Stimulated activated naive CD8-positive, alpha-beta T cell treated with anti-CD3 and anti-CD28 coated beads, Interleukin-15, amount 100 ng/mL, for 72 hours (primary cell): ENCODE measurements around the gene CNNM4.

Source experiments
- ATAC-seq: fragments of 150-1000 bp; cut with Tn5 transposase; 2 replicates; pipeline ENCODE4 v1.10.0; 2021; ENCODE audit warnings: mild to moderate bottlenecking, moderate library complexity
- DNase-seq, 2 donors: peaks; one replicate each; pipeline ENCODE4 v3.0.0; 2021 to 2022
- H3K27ac Mint-ChIP-seq, 2 donors: one replicate each; pipeline ENCODE4 v1.8.0; 2022; ENCODE audit warnings: mild to moderate bottlenecking in 2 of 2, mixed read lengths in 2 of 2, moderate library complexity in 2 of 2
- H3K27me3 Mint-ChIP-seq: one replicate; pipeline ENCODE4 v1.8.0; 2022; ENCODE audit warnings: mixed read lengths
- H3K4me1 Mint-ChIP-seq: one replicate; pipeline ENCODE4 v1.8.0; 2022; ENCODE audit warnings: mild to moderate bottlenecking, mixed read lengths
- H3K4me3 Mint-ChIP-seq, 2 donors: one replicate each; pipeline ENCODE4 v1.8.0; 2022; ENCODE audit warnings: mild to moderate bottlenecking in 2 of 2, mixed read lengths in 2 of 2, moderate library complexity in 1 of 2
- H3K9me3 Mint-ChIP-seq, 2 donors: one replicate each; pipeline ENCODE4 v1.8.0; 2022; ENCODE audit warnings: mixed read lengths in 2 of 2

The CNNM4 gene

DNA sequence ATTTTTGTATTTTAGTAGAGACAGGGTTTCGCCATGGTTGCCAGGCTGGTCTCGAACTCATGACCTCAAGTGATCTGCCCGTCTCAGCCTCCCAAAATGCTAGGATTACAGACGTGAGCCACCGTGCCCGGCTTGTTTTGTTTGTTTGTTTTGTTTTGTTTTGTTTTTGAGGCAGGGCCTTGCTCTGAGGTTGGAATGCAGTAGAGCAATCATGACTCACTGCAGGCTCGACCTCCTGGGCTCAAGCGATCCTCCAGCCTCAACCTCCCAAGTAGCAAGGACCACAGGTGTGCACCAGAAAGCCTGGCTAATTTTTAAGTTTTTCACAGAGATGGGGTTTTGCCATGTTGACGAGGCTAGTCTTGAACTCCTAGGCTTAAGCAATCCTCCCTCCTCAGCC is 8.9 kb upstream of the CNNM4 start:
- H3K9me3 Mint-ChIP-seq = no peaks in the 10 kb centered on the region
- H3K27me3 Mint-ChIP-seq = no peaks in the 10 kb centered on the region
- H3K4me3 Mint-ChIP-seq = no peak overlapping the region
- ATAC-seq = no peak
- H3K4me1 Mint-ChIP-seq = no peaks in the 10 kb centered on the region
- no peak for DNase-seq
- H3K27ac Mint-ChIP-seq = no peak overlapping the region

DNA sequence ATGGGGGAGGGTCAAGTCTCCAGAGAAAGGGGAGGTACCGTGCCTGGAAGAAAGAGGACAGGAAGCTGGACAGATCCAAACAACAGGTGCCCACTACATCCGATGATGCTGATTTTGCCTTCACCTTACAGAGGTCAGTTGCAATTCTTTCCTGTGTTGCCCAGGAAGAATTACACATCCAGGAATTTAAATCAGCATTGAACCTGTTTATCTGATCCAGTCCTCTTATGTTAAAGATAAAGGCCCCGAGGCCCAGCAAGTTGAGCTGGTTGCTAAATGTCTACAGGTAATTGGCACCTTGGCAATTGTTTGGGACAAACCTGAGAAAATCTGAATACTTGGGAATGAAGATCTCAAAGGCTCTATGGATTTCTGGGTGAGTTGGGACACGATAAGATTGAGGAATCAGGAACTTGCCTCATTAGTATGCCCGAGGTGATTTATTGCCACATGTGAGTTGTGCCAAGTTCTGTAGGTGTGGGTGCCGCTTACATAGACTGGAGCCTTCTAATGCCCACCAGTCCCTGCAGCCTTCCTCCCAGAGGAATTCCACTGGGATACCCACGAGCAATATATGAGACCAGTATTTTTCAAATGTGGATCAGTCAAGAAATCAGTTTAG is 6.9 kb upstream of the CNNM4 start:
- Mint-ChIP-seq H3K9me3 (no peaks in the 10 kb centered on the region), H3K4me1 (no peaks in the 10 kb centered on the region), H3K4me3 (no peak overlapping the region), H3K27me3 (no peaks in the 10 kb centered on the region), H3K27ac (no peak overlapping the region)
- no peak for DNase-seq
- no peak for ATAC-seq

DNA sequence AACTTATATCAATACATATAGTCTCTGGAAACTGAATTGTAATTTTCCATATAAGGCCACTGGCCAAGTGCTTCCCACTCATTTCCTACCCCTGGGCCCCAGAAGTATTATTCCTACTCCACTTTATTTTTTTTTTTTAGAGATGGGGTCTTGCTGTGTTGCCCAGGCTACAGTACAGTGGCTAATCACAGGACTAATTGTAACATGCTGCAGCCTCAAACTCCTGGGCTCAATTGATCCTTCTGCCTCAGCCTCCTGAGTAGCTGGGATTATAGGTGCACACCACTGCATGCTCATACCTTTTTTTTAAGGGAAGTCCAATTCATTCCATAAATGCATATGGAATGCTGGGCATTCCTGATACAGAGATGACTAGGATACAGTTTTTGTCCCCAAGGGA is 6.4 kb upstream of the CNNM4 start:
- no peak overlapping the region for H3K4me3 Mint-ChIP-seq
- no peak for ATAC-seq
- peaks cover 4% of the 10 kb centered on the region for H3K4me1 Mint-ChIP-seq

DNA sequence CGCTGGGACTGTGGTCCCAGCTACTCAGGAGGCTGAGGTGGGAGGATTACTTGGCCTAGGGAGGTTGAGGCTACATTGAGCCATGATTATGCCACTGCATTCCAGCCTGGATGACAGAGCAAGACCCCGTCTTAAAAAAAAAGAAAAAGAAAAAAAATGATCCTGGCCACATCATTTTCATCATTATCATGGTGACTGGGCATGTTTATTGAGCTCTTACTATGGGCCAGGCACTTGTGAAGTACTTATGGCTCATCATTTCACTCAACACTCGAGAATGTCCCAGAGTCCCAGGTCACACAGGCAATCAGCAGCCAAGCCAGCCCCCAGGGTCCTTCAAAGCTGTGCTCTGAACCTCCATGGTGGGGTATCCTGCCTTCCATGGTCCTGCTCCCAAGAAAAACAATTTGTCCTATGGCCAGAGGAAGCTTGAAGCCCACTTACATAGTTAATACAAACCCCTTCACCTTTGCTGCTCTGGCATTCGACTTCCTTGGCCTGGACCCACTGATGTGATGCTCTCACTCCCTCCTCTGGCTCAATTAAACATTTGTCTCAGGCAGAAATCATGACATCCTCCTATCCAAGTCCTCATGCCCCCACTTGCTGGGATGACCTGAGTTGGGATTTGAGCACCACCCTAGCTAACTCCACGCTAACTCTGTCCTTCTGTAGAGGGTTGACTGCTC is 3.8 kb upstream of the CNNM4 start:
- H3K4me3 Mint-ChIP-seq = no peak overlapping the region
- DNase-seq (no peak), ATAC-seq (no peak)
- no peak overlapping the region for H3K27ac Mint-ChIP-seq
- peaks cover 25% of the 10 kb centered on the region for H3K4me1 Mint-ChIP-seq
- no peaks in the 10 kb centered on the region for H3K9me3 Mint-ChIP-seq
- H3K27me3 Mint-ChIP-seq = no peaks in the 10 kb centered on the region

More for the DNA sequence above, 6.4 kb upstream of the CNNM4 start:
- no peak for DNase-seq
- Mint-ChIP-seq H3K27me3 (no peaks in the 10 kb centered on the region), H3K27ac (peak overlapping the region in 1 of 2 donors; percentile 74), H3K9me3 (no peaks in the 10 kb centered on the region)

DNA sequence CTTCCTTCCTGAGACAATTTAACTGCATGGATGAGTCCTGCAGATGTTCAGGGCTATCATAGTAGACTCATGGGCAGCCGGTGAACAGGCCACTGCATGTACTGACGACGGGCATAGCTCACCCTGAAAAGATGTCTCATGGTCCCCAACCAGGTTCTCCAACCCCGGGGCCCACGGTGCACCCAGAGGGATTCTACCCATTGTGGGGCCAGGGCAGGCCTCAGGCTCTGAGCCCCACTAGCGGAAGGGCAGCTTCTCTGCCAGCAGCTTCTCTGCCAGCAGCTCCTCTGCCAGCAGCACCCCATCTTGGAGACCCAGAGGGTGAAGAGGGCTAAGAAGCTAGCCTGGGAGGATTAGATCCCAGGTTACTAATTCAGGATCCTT is 3.2 kb upstream of the CNNM4 start:
- H3K4me3 Mint-ChIP-seq = no peak overlapping the region
- ATAC-seq = no peak
- no peaks in the 10 kb centered on the region for H3K9me3 Mint-ChIP-seq
- no peaks in the 10 kb centered on the region for H3K27me3 Mint-ChIP-seq
- H3K4me1 Mint-ChIP-seq = peaks cover 31% of the 10 kb centered on the region
- no peak overlapping the region for H3K27ac Mint-ChIP-seq
- no peak for DNase-seq

DNA sequence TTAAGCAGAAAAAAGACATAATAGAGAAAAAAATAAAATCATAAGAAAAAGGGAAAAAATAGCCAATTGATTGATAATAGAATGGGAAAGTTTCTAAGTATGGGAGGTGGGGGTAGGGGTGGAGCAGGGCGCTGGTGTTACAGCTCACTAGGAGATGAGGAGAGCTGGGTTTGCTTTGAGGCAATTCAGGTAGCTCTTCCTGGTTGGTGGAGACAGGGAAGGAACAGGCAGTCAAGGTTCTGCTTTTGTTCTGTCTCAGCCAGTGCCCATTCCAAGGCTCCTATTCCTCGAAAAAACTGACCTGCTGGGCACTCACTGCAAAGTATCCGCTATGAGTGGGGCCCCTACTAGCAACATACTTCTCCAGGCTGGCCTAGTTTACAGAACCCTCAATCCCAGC is 1.7 kb upstream of the CNNM4 start:
- no peaks in the 10 kb centered on the region for H3K27me3 Mint-ChIP-seq
- peaks cover 46% of the 10 kb centered on the region for H3K4me1 Mint-ChIP-seq
- no peaks in the 10 kb centered on the region for H3K9me3 Mint-ChIP-seq
- no peak overlapping the region for H3K4me3 Mint-ChIP-seq
- DNase-seq (no peak), ATAC-seq (no peak)
- H3K27ac Mint-ChIP-seq = no peak overlapping the region

DNA sequence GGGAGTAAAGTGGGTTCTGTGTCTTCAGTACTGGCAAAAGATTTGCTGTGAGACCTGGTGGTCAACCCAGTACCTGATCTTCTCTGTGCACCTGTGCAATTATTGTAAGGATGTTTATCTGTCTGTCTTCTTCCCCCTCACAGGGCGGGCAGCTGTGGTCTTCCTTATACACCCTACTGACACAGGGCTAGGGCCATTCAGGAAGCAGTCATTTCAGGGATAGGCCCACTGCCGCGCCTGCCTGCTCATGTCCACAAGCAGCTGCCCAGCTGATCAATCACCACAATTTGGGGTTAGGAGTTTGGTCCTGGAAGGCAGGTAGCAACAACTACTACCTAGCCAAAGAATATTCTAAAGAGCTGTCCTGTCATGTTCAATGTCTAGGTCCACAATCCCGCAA is 1.2 kb upstream of the CNNM4 start:
- H3K4me1 Mint-ChIP-seq = peaks cover 51% of the 10 kb centered on the region
- peak overlapping the region in 1 of 2 donors; percentile 80 for H3K4me3 Mint-ChIP-seq
- H3K27me3 Mint-ChIP-seq = no peaks in the 10 kb centered on the region
- DNase-seq (no peak), ATAC-seq (no peak)
- no peak overlapping the region for H3K27ac Mint-ChIP-seq
- H3K9me3 Mint-ChIP-seq = no peaks in the 10 kb centered on the region

DNA sequence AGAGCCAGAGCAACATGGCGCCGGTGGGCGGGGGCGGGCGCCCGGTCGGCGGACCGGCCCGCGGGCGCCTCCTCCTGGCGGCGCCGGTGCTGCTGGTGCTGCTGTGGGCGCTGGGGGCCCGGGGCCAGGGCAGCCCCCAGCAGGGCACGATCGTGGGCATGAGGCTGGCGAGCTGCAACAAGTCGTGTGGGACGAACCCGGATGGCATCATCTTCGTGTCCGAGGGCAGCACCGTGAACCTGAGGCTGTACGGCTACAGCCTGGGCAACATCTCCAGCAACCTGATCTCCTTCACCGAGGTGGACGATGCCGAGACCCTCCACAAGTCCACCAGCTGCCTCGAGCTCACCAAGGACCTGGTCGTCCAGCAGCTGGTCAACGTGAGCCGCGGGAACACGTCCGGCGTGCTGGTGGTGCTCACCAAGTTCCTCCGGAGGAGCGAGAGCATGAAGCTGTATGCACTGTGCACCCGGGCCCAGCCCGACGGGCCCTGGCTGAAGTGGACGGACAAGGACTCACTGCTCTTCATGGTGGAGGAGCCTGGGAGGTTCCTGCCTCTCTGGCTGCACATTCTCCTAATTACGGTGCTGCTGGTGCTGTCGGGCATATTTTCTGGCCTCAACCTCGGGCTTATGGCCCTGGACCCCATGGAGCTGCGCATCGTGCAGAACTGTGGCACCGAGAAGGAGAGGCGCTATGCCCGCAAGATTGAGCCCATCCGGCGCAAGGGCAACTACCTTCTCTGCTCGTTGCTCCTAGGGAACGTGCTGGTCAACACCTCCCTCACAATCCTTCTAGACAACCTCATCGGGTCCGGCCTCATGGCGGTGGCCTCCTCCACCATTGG is 507 bp downstream of the CNNM4 start:
- Mint-ChIP-seq H3K27me3 (no peaks in the 10 kb centered on the region), H3K9me3 (no peaks in the 10 kb centered on the region), H3K4me1 (peaks cover 55% of the 10 kb centered on the region), H3K27ac (peak overlapping the region; percentile 52 to 85), H3K4me3 (peak overlapping the region; percentile 81 to 86)
- no peak for DNase-seq
- ATAC-seq = peak; percentile 82

DNA sequence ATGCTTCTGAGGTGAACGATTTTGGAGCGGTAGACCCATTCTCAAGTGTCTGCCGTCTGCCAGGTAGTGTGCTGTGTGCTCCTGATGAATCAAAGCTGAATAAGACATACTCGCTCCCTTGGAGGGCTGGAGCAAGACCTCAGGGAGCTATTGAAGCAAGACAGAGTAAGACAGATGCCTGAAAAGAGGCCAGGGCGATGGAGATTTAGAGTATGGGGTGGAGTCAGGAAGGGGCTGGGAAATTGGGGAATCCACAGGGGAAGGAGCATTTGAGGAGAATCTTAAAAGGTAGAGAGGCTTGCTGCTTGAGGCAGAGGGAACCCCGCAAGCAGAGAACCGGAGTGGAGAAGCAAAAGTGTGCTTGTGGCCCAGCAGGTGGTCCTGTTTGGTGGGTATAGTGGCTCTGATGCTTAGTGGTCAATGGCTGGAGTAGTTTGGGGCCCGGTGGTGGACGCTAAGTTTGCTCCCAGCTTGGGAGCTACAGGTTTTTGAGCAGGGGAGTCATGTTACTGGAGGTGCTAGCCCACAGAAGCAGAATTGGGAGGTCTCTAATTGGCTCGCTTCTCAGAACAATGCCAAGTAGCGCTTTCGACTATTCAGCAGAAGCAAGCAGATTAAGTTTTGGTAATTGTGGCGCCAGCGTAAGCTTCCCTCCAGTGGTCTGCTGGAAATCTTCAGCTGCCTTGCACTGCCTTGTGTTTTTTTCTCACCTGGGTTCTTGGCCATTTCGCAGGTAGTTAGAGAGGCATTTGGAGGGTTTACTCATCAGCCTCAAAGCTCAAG is 2.0 kb downstream of the CNNM4 start:
- H3K27me3 Mint-ChIP-seq = no peaks in the 10 kb centered on the region
- peaks cover 69% of the 10 kb centered on the region for H3K4me1 Mint-ChIP-seq
- no peaks in the 10 kb centered on the region for H3K9me3 Mint-ChIP-seq
- ATAC-seq (no peak), DNase-seq (no peak)
- H3K4me3 Mint-ChIP-seq = peak overlapping the region; percentile 81 to 86
- peak overlapping the region in 1 of 2 donors; percentile 21 for H3K27ac Mint-ChIP-seq

DNA sequence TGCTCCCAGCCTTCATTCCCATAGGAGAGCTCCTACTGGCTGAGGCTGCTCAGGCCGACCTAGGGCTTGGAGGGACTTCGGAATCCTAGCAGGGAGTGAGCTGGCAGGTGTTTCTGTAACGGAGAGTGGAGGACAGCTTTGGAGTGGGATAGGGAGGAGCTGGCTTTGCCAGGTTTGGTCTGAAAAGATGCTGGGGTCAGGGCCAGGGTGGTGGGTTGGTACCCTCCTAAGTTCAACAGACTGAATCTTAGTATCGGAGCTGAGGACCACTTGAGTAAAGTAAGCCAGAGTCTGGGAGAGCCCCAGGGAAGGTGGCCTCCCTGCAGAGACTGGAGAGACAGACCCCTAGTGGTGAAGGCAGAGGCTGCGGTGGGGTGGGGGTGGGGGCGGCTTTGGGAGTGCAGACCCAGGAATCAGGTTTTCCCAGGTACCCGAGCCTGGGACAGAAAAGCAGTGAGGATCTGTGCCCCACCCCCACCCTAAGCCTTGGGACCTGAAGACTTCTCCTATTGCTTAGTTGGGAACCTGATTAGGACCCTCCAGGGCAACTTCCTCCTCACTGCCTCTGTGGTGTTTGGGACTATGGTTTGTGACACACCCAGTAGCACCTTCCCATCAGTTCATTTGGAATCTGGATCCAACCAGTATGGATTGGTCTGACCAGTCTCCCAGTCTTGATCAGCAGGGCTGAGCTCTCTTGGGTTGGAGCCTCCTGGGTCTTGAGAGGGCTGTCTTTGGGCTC is 3.0 kb downstream of the CNNM4 start:
- no peaks in the 10 kb centered on the region for H3K9me3 Mint-ChIP-seq
- peak overlapping the region in 1 of 2 donors; percentile 82 for H3K27ac Mint-ChIP-seq
- no peaks in the 10 kb centered on the region for H3K27me3 Mint-ChIP-seq
- peak overlapping the region; percentile 81 to 86 for H3K4me3 Mint-ChIP-seq
- no peak for DNase-seq
- ATAC-seq = no peak
- peaks cover 76% of the 10 kb centered on the region for H3K4me1 Mint-ChIP-seq

DNA sequence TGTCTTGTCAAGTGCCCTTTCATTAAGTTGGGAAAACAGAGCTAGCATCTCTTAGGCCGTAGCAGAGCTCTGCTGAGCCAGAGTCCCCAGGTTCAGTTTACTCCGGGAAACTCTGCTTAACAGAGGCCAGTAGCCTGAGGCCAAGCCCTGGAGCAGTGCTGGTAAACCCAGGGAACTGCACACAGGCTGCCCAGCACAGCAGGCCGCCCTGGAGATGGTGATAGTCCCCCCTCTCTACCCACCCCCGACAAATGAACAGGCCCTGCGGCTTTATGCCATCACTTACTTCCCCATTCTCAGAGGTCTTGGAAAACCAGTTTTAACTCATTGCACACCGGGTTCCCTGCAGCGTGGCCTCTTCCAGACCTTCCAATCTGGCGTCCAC is 3.5 kb downstream of the CNNM4 start:
- Mint-ChIP-seq H3K4me1 (peaks cover 73% of the 10 kb centered on the region), H3K9me3 (no peaks in the 10 kb centered on the region), H3K4me3 (peak overlapping the region; percentile 48 to 58), H3K27me3 (no peaks in the 10 kb centered on the region), H3K27ac (no peak overlapping the region)
- DNase-seq (no peak), ATAC-seq (no peak)

DNA sequence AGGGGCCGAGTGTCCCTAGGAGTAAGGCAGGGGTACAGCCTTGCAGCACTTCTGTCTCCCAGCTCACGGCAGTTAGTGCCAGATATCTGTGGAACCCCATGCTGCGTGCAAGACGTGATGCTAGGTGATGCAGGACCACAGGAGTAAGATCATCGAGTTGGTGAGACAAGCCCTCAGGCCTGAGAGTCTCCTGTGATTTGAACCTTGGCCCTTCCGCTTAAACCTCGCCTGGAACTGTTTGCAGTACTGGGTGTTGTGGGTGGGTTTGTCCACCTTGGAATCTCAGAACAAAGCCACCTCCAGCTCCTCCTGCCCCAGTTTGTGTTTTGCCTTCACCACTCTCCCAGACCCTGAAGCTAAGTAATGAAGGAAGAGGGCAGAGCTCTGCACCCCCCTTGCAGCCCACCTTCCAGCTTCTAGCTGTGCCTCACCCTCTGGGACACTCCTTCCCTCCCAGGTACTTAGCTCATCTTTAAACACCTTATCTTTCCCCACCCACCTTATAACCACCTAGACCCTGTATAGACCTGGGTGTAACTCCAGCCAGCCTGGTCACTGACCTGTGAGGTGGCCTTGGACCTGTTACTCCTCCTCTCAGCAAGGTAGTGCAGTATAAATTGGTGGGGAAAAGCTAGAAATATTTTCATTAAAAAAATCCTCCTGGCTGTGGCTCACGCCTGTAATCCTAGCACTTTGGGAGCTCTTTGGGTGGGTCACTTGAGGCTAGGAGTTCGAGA is 6.6 kb downstream of the CNNM4 start:
- peak overlapping the region; percentile 21 to 29 for H3K27ac Mint-ChIP-seq
- ATAC-seq (no peak), DNase-seq (no peak)
- no peaks in the 10 kb centered on the region for H3K27me3 Mint-ChIP-seq
- H3K4me3 Mint-ChIP-seq = no peak overlapping the region
- H3K4me1 Mint-ChIP-seq = peaks cover 48% of the 10 kb centered on the region
- no peaks in the 10 kb centered on the region for H3K9me3 Mint-ChIP-seq

DNA sequence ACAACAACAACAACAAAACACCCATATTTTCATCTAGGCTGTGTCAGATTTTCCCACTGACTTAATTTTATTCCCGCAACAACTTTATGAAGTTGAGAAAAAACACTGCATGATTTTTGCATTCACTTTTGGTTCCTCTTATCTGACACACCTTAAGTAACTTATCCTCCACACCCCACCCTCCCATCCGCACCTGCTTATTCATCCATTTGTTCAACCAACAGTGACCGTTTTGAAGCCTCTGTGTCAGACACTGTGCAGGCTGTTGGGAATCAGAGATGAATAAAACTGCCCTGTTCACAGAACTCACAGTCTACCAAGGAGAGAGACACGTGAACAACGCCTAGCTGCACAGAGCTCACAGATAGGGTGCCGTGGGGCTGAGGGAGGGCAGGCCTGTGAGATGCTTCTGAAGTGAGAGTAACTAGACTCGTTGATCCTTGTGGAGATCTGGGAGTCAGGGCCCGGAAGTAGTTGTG is 7.4 kb downstream of the CNNM4 start:
- H3K27ac Mint-ChIP-seq = no peak overlapping the region
- no peak for ATAC-seq
- no peak for DNase-seq
- H3K4me1 Mint-ChIP-seq = peaks cover 47% of the 10 kb centered on the region
- no peaks in the 10 kb centered on the region for H3K27me3 Mint-ChIP-seq
- no peak overlapping the region for H3K4me3 Mint-ChIP-seq
- no peaks in the 10 kb centered on the region for H3K9me3 Mint-ChIP-seq

DNA sequence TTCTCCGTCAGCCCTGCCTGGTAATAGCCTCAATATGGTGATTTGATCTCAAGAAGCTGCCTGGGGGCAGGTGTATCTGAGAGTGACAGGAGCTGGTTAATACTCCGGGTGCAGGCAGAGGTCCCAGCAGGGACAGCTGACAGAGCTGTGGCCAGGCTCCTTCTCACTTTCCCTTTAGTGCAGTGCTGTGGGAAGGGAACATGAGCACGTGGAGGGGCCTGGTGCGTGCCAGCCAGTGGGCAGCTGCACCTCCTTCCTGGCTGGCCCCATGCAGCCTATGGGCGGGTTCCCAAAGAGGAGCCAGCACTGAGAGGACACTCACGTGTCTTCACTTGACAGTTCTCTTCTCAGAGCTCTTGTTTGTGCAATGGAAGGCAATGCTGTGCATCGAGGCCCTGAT is 9.1 kb downstream of the CNNM4 start:
- DNase-seq (no peak), ATAC-seq (no peak)
- Mint-ChIP-seq H3K4me3 (no peak overlapping the region), H3K4me1 (peaks cover 46% of the 10 kb centered on the region), H3K27ac (no peak overlapping the region), H3K9me3 (no peaks in the 10 kb centered on the region), H3K27me3 (no peaks in the 10 kb centered on the region)
